ENCODE data around the gene CALCB.
"Not testable (repeated sequence)": the region's sequence is repeated elsewhere in the genome, so short reads cannot be mapped to it uniquely, and the experiment has no call there.

DNA sequence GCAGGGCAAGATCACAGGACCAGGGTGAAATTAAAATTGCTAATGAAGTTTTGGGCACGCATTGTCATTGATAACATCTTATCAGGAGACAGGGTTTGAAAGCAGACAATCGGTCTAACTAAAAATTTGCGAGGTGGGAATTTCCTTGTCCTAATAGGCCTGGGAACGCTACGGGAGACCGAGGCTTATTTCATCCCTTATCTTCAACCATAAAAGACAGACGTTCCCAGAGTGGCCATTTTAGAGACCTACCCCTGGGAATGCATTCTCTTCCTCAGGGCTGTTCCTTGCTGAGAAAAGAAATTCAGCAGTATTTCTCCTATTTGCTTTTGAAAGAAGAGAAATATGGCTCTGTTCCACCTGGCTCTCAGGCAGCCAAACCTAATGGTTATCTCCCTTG lies 3.6 kb upstream of the CALCB start:
- TF ChIP-seq, protein P1, sequence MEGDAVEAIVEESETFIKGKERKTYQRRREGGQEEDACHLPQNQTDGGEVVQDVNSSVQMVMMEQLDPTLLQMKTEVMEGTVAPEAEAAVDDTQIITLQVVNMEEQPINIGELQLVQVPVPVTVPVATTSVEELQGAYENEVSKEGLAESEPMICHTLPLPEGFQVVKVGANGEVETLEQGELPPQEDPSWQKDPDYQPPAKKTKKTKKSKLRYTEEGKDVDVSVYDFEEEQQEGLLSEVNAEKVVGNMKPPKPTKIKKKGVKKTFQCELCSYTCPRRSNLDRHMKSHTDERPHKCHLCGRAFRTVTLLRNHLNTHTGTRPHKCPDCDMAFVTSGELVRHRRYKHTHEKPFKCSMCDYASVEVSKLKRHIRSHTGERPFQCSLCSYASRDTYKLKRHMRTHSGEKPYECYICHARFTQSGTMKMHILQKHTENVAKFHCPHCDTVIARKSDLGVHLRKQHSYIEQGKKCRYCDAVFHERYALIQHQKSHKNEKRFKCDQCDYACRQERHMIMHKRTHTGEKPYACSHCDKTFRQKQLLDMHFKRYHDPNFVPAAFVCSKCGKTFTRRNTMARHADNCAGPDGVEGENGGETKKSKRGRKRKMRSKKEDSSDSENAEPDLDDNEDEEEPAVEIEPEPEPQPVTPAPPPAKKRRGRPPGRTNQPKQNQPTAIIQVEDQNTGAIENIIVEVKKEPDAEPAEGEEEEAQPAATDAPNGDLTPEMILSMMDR (IDR thresholded peaks at IDR 0.05; ENCODE audit: low read depth, low read length), result not testable (repeated sequence)
- TF ChIP-seq, protein P2, sequence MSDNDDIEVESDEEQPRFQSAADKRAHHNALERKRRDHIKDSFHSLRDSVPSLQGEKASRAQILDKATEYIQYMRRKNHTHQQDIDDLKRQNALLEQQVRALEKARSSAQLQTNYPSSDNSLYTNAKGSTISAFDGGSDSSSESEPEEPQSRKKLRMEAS (IDR thresholded peaks at IDR 0.05; ENCODE audit: low read depth, low read length), result not testable (repeated sequence)
- not testable (repeated sequence) for TF ChIP-seq POLR2A (IDR thresholded peaks at IDR 0.05; ENCODE audit: extremely low read depth, insufficient read length); MYC (IDR thresholded peaks at IDR 0.05; ENCODE audit: low read depth, low read length)
